Type B pancreatic cell (in vitro differentiated cells): ENCODE data around the gene CDK6. TPM values are rescaled to one million over a fixed set of nuclear protein-coding genes. Genes with fewer than 3 reads are reported as not detected.

Experiments
- DNase-seq: peaks from one replicate; pipeline ENCODE4 v3.0.0; 2021; ENCODE audit warnings: mixed read lengths; ENCODE audit not compliant: unreplicated experiment; ENCODE audit errors: extremely low spot score
- H3K27ac Mint-ChIP-seq: 2 replicates; pipeline ENCODE4 v1.8.0; 2021; ENCODE audit warnings: mild to moderate bottlenecking, mixed read lengths
- H3K27me3 Mint-ChIP-seq: 2 replicates; pipeline ENCODE4 v1.8.0; 2021; ENCODE audit warnings: mixed read lengths
- H3K36me3 Mint-ChIP-seq: 2 replicates; pipeline ENCODE4 v1.8.0; 2021; ENCODE audit warnings: mixed read lengths
- H3K4me1 Mint-ChIP-seq: one replicate; pipeline ENCODE4 v1.8.0; 2021; ENCODE audit warnings: mixed read lengths; ENCODE audit not compliant: unreplicated experiment
- H3K4me3 Mint-ChIP-seq: 2 replicates; pipeline ENCODE4 v1.8.0; 2021; ENCODE audit warnings: mild to moderate bottlenecking, mixed read lengths
- H3K9me3 Mint-ChIP-seq: 2 replicates; pipeline ENCODE4 v1.8.0; 2021; ENCODE audit warnings: mixed read lengths
- total RNA-seq: library from RNA; stranded (reverse); gene quantifications from 2 replicates; pipeline ENCODE4 v1.2.1, GENCODE V29; 2021; ENCODE audit warnings: low replicate concordance
- TF ChIP-seq, protein P1 (sequence below): fragments of 200-600 bp; sonication (generic); conservative IDR thresholded peaks from 2 replicates; pipeline ENCODE4 v1.5.0; 2021; ENCODE audit warnings: antibody characterized with exemption, mild to moderate bottlenecking

CDK6 gene
- total RNA-seq, 1 donor from 2014 or later, result 68.5 TPM

DNA sequence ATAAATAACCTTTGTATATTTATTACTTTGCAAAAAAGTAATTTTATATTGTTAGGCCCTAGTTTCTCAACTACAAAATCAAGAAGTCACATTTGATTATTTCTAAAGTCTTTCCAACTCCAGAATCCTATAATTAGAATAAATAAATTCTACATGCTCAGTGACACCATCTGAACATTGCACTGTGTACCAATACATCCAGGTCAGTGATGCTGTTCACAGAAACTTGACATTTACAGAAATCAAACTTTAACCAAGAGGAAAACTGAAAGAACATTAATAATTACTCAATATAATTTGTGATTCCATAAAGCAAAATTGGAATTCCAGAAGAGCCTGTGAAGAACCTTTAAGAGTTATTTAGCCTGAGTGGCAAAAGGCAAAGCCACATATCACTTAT lies 142.2 kb downstream of the CDK6 start:
- Mint-ChIP-seq H3K4me3 (no peak overlapping the region), H3K36me3 (peaks cover 11% of the 10 kb centered on the region), H3K9me3 (peaks cover 4% of the 10 kb centered on the region), H3K27me3 (no peaks in the 10 kb centered on the region), H3K27ac (no peak overlapping the region), H3K4me1 (peaks cover 51% of the 10 kb centered on the region)
- DNase-seq, result no peak
- TF ChIP-seq, protein P1, sequence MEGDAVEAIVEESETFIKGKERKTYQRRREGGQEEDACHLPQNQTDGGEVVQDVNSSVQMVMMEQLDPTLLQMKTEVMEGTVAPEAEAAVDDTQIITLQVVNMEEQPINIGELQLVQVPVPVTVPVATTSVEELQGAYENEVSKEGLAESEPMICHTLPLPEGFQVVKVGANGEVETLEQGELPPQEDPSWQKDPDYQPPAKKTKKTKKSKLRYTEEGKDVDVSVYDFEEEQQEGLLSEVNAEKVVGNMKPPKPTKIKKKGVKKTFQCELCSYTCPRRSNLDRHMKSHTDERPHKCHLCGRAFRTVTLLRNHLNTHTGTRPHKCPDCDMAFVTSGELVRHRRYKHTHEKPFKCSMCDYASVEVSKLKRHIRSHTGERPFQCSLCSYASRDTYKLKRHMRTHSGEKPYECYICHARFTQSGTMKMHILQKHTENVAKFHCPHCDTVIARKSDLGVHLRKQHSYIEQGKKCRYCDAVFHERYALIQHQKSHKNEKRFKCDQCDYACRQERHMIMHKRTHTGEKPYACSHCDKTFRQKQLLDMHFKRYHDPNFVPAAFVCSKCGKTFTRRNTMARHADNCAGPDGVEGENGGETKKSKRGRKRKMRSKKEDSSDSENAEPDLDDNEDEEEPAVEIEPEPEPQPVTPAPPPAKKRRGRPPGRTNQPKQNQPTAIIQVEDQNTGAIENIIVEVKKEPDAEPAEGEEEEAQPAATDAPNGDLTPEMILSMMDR, result no peak

DNA sequence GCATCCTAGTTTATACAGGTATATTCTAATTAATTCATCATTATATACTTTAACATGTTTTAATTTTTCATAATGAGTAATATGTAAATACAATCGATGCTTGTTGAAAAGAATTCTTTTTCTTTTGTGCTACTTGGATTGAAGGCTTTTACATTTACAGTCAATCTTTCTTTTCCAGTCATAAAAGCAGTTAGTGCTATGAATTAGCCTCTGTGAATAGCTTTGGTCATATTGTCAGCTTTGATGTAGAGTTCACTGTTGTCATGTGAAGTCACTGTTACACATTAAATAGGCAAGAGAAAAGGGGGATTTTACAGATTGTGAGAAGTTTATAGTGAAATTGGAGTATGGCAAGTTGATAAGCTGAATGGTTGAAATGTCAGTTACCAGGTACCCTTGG lies 142.9 kb downstream of the CDK6 start:
- no peak for DNase-seq
- Mint-ChIP-seq H3K27ac (no peak overlapping the region), H3K27me3 (no peaks in the 10 kb centered on the region), H3K9me3 (peaks cover 4% of the 10 kb centered on the region), H3K4me1 (peaks cover 44% of the 10 kb centered on the region), H3K4me3 (no peak overlapping the region), H3K36me3 (peaks cover 14% of the 10 kb centered on the region)
- TF ChIP-seq, protein P1, result no peak

DNA sequence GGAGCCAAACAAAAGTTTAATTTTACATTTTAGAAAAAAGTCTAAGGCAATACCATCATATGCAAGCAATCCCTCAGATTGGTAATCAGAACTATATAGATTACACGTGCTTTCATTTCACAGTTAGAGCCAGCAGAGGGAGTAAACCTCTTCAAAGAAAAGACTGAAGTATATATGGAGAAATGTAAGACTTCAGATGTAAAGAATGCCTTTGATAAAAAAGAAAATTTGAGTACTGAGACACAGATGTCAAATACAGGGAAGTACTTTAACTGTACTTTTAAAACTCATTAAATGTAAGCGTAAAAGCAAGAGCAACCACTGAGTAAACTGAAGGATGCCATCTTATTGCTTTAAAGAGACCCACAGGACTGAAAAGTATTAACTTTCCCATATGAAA lies 144.8 kb downstream of the CDK6 start:
- DNase-seq, result no peak
- Mint-ChIP-seq H3K9me3 (peaks cover 4% of the 10 kb centered on the region), H3K27me3 (no peaks in the 10 kb centered on the region), H3K4me1 (peaks cover 28% of the 10 kb centered on the region), H3K36me3 (peaks cover 23% of the 10 kb centered on the region), H3K4me3 (peak overlapping the region; percentile 46), H3K27ac (peak overlapping the region; percentile 83)
- TF ChIP-seq, protein P1, result peak; percentile 84

DNA sequence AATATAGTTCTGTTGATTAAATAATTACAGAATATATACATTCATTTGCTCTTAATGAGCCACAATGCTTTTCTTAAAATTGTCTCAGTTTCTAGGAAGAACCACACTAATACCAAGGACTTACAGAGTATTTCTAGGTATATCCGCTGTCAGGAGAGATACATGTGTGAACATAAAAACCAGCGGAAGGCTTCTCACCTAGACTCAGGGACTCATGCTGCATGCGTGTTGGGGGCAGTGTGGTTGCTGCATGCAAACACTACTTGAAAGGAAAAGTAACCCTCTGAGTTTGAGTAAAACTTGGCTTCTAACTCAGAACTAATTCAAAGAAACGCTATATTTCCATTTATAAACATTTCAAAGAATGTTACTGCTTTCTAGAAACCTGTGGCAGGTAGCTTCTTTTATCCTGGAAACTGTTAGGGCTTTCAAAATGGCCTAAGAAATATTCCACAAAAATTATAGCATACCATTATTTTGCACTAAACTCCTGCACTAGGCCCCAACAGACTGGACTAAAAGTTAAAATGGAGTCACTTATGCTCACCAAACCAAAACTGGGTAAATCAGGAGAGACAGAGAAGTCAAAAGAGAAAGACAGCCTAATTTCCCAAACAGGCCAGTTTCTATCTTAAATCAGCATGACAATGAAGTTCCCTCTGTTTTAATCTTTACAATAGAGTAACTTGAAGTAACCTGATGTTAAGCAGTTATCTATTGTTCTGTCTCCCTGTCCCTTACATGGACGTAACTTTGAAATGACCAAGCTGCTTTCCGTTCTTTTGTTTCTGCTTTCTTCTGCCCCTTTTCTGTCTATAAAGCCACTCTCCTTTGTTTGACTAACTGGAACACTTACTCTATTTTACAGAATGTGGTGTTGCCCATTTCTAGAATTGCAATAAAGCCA lies 151.0 kb downstream of the CDK6 start:
- TF ChIP-seq, protein P1, result no peak
- peaks cover 20% of the 10 kb centered on the region for H3K4me1 Mint-ChIP-seq

DNA sequence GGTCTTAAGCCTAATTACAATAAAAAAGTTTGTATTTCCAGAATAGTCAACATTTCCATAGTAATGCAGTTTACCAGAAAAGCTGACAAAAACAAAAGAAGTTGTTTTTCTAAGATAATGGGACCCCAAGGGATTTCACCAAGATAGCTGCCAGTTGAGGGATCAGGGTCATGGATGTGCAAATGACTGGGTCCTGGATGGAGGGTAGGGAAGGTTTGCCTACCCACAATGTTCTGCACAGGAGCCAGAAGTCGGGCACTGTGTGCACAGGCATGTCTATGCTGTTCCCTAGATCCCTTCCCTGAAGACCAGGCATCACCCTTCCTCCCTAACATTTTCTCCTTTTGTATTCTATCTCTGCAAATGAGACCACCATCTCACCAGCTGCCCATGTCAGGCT lies 152.1 kb downstream of the CDK6 start:
- no peaks in the 10 kb centered on the region for H3K27me3 Mint-ChIP-seq
- peaks cover 6% of the 10 kb centered on the region for H3K9me3 Mint-ChIP-seq
- H3K4me1 Mint-ChIP-seq, result peaks cover 20% of the 10 kb centered on the region
- TF ChIP-seq, protein P1, result no peak
- no peak for DNase-seq
- H3K4me3 Mint-ChIP-seq, result no peak overlapping the region
- H3K27ac Mint-ChIP-seq, result no peak overlapping the region
- H3K36me3 Mint-ChIP-seq, result peaks cover 17% of the 10 kb centered on the region

More for the DNA sequence above, 151.0 kb downstream of the CDK6 start:
- DNase-seq, result no peak
- Mint-ChIP-seq H3K27ac (no peak overlapping the region), H3K9me3 (peaks cover 6% of the 10 kb centered on the region), H3K4me3 (no peak overlapping the region), H3K36me3 (peaks cover 21% of the 10 kb centered on the region), H3K27me3 (no peaks in the 10 kb centered on the region)
